MM.1S (cell line): Measurements from ENCODE around the gene DAB1.

Experiments used
- CTCF ChIP-seq: fragments of 300-600 bp; sonication (generic); IDR thresholded peaks from 2 replicates; pipeline ENCODE4 v1.5.1; 2016; ENCODE audit warnings: antibody characterized with exemption, low read length, mixed read lengths
- EZH2 ChIP-seq: fragments of 300-600 bp; sonication (generic); optimal IDR thresholded peaks from 2 replicates; pipeline ENCODE3; 2017; ENCODE audit warnings: low read depth, mild to moderate bottlenecking, antibody characterized with exemption, low read length, mixed read lengths
- EZH2phosphoT487 ChIP-seq: fragments of 300-600 bp; sonication (generic); IDR thresholded peaks from 2 replicates; pipeline ENCODE4 v1.6.1; 2018; ENCODE audit warnings: antibody characterized with exemption, low read length

GRCh38 chr1:57179001-57179400 is 244.9 kb downstream of the DAB1 start:
- TF ChIP-seq CTCF, result no peak
- no peak for TF ChIP-seq EZH2phosphoT487
- TF ChIP-seq EZH2, result no peak
